Muscle layer of duodenum (tissue), 2 donors: ENCODE data around the gene JPH3.

ENCODE experiments used
- H3K27ac ChIP-seq: one replicate; pipeline ENCODE4 v1.7.0; 2013; ENCODE audit warnings: mild to moderate bottlenecking, low read length
- H3K27me3 ChIP-seq: one replicate; pipeline ENCODE4 v1.7.0; 2013; ENCODE audit warnings: low read depth, mild to moderate bottlenecking, control low read depth, low read length
- H3K36me3 ChIP-seq, 2 donors: one replicate each; pipeline ENCODE4 v1.7.0; 2013; ENCODE audit warnings: low read length in 2 of 2, control low read depth in 1 of 2, mild to moderate bottlenecking in 1 of 2; ENCODE audit not compliant: insufficient read depth in 2 of 2, control insufficient read depth in 1 of 2
- H3K4me1 ChIP-seq, 2 donors: one replicate each; pipeline ENCODE4 v1.7.0; 2013; ENCODE audit warnings: low read length in 2 of 2, mild to moderate bottlenecking in 2 of 2, control low read depth in 1 of 2, moderate library complexity in 1 of 2; ENCODE audit not compliant: insufficient read depth in 2 of 2, control insufficient read depth in 1 of 2
- H3K4me3 ChIP-seq, 2 donors: one replicate each; pipeline ENCODE4 v1.7.0; 2013; ENCODE audit warnings: low read length in 2 of 2, low read depth in 1 of 2, mild to moderate bottlenecking in 1 of 2
- H3K9me3 ChIP-seq, 2 donors: one replicate each; pipeline ENCODE4 v1.7.0; 2013; ENCODE audit warnings: low read length in 2 of 2, control low read depth in 1 of 2, mild to moderate bottlenecking in 1 of 2; ENCODE audit not compliant: control insufficient read depth in 1 of 2
- donor health status: healthy.

JPH3 gene

DNA sequence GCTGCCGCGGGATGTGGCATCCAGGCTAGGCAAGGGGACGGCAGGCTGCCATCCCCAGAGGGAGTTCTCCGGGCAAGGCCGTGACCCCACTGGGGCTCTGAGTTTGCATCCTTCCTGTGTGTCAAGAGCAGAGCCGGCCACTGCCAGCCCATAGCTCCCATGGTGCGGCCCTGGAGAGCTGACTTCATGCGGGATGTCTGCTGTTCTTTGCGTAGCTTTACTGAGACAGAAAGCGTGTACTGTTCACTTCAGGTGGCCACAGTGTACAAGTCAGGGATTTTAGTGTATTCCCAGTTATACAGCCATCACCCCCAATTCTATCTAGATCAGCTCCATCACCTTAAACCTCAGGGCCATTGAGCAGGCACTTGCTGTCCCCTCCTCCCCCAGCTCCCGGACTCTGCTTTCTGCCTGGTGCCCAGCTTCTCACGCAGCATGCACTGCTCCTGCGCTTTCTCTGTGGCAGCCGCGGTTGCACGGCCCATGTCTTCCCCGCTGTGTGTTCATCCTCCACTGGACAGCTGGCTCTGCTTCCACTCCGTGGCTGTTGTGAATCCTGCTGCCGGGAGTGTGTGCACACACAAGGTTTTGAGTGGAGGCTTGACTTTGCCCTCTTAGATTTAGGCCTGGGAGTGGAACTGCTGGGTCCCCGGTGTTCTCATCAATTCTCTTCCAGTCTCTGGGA lies 92.3 kb downstream of the JPH3 start:
- H3K9me3 ChIP-seq, result no peaks in the 10 kb centered on the region
- peaks cover 0 to 15% of the 10 kb centered on the region in 2 donors for H3K36me3 ChIP-seq
- H3K4me3 ChIP-seq, result no peak overlapping the region
- no peak overlapping the region for H3K27ac ChIP-seq
- peaks cover 0 to 9% of the 10 kb centered on the region in 2 donors for H3K4me1 ChIP-seq
- H3K27me3 ChIP-seq, result no peaks in the 10 kb centered on the region

DNA sequence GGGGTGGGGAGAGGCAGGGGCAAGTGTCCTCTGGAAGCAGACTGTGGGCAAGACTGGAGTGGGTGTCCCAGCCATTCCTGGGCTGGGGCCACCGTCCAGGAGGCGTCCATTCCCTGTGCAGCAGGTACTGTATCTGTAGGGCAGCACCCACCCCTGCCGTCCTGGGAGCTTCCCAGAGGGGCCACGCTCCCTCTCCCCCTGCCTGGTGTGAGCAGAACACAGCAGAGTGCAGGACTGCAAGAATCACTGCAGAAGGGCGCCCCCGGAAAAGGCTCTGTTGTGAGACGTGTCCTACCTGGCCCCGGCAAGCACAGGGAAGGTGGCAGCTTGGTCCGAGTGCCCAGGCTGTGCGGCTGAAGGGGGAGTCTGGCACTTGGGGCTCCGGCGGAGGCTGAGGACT lies 93.2 kb downstream of the JPH3 start:
- Histone ChIP-seq H3K9me3 (no peaks in the 10 kb centered on the region), H3K27ac (no peak overlapping the region), H3K4me3 (no peak overlapping the region), H3K36me3 (peaks cover 0 to 19% of the 10 kb centered on the region in 2 donors), H3K27me3 (no peaks in the 10 kb centered on the region), H3K4me1 (peaks cover 0 to 9% of the 10 kb centered on the region in 2 donors)

DNA sequence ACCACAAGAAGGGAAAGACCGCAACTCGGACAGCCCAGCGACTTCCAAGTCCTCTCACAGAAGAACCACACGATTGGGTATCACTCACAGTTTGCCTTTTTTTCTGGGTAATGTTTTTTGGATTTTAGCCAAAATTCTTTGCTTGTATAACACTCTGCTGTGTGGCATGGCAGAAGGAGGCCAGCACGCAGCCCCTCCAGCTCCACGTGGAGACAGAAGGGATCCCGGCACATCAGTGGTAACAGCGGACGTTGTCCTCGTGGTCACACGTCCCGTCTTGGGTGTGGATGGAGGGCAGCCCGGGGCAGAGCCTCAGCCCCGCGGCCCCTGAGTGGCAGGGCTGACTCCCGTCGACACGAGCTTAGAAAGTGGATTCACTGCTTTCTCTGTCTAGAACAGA lies 94.4 kb downstream of the JPH3 start:
- Histone ChIP-seq H3K4me1 (peaks cover 0 to 1% of the 10 kb centered on the region in 2 donors), H3K27me3 (no peaks in the 10 kb centered on the region), H3K4me3 (no peak overlapping the region), H3K27ac (no peak overlapping the region), H3K9me3 (no peaks in the 10 kb centered on the region), H3K36me3 (peaks cover 0 to 24% of the 10 kb centered on the region in 2 donors)

DNA sequence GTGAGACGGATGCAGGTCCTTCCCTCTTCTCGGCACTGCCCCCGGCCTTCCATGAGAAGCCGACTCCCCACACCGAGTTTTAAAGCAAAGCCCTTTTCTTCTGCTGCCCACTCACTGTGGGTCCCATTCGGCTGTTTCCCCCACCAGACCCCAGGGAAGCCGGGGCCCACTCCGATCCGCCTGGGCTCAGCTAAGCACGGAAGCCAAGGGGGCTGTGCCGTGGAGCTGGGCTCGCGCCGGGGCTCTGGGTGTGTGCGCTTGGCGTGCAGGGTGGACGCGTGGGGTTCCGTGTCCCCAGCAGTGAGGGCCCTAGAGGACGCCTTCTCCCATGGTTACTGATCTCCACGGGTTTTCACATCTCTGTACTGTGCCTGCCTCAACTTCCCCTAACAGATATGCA lies 94.9 kb downstream of the JPH3 start:
- Histone ChIP-seq H3K27me3 (no peaks in the 10 kb centered on the region), H3K9me3 (no peaks in the 10 kb centered on the region), H3K27ac (no peak overlapping the region), H3K4me3 (no peak overlapping the region), H3K4me1 (no peaks in the 10 kb centered on the region), H3K36me3 (peaks cover 0 to 29% of the 10 kb centered on the region in 2 donors)

DNA sequence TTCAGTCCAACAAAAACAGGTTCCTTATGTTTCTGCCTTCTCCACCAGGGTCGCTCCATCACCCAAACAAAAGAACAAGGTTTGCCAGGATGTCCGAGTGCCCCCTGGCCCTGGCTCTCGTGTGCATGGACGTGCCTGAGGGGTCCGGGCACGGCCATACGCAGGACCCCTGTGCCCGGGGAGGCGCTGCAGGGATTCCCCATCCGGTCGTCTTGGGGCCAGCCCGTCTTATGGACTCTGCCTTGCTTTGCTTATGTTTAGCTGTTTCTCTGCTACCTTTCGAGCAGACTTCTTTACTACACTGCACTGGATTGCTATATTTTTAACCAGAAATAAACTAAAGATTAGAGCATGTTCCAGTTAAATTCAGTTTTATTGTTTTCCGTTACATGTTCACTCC lies 95.5 kb downstream of the JPH3 start:
- Histone ChIP-seq H3K27me3 (no peaks in the 10 kb centered on the region), H3K27ac (no peak overlapping the region), H3K36me3 (peaks cover 2 to 35% of the 10 kb centered on the region in 2 donors), H3K4me3 (no peak overlapping the region), H3K9me3 (no peaks in the 10 kb centered on the region), H3K4me1 (no peaks in the 10 kb centered on the region)

DNA sequence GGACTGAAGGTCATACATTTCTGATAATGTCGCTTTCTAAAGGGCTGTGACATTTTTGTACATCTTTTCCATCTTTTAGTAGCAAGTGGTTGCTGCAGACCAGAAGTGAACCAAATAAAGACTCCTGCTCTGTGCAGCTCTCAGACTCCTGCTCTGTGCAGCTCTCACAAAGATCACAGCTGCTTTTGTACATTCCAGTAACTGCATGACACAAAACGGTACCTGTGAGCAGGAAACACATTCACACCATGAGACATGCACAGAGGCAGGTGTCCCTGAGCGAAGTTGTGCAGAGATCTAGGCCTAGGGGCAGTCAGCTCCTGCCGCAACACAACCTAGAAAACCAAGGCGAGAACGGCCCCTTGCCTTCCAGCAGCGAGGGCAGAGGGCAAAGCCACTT lies 95.9 kb downstream of the JPH3 start:
- Histone ChIP-seq H3K27me3 (no peaks in the 10 kb centered on the region), H3K27ac (no peak overlapping the region), H3K9me3 (no peaks in the 10 kb centered on the region), H3K4me3 (no peak overlapping the region), H3K36me3 (peaks cover 5 to 39% of the 10 kb centered on the region in 2 donors), H3K4me1 (no peaks in the 10 kb centered on the region)

DNA sequence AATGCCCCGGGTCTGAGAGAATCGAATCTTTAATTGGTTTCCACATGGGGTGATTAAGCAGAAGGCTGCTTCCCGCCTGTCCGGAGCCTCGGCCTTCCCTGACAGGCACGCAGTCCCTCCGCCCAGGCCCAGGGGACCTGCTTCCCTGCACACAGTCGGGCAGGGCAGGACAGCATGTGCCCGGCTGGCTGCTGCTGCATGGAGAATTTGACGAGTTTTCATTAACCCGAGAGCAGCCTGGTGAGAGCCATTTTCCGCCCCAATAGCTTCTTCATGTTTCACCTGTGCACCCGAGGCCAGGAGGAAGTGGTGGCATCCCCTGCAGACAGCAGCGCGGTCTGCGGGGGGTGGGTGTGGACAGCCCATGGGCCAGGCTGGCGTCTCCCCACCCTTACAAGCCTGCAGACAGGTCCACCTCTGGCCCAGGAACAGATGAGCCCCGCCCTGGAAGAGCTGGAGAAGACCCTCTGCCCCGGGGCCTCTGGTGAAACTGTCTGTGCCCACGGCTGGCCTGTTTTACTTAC lies 96.4 kb downstream of the JPH3 start:
- Histone ChIP-seq H3K36me3 (peaks cover 10 to 40% of the 10 kb centered on the region in 2 donors), H3K4me1 (no peaks in the 10 kb centered on the region)

DNA sequence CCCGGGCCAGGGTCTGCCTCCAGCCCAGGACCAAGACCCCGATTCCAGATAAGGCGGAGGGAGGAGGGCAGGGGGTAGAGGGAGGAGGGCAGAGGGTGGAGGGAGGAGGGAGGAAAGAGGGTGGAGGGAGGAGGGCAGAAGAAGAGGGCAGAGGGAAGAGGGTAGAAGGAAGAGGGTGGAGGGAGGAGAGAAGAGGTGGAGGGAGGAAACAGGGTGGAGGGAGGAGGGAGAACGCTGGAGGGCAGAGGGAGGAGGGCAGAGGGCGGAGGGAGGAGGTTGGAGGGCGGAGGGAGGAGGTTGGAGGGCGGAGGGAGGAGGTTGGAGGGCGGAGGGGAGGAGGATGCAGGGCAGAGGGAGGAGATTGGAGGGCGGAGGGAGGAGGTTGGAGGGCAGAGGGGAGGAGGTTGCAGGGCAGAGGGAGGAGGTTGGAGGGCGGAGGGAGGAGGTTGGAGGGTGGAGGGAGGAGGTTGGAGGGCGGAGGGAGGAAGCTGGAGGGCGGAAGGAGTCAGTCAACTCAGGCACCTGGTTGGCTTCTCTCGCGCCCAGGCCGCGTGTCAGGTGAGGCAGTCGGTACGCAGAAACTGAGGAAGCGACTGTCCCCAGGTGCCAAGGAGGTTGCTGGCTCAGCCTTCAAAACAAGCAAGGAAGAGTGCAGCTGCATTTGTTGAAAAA lies 98.2 kb downstream of the JPH3 start:
- Histone ChIP-seq H3K9me3 (no peaks in the 10 kb centered on the region), H3K4me1 (no peaks in the 10 kb centered on the region), H3K27ac (no peak overlapping the region), H3K36me3 (peaks cover 11 to 40% of the 10 kb centered on the region in 2 donors), H3K27me3 (no peaks in the 10 kb centered on the region), H3K4me3 (no peak overlapping the region)

More for the DNA sequence above, 96.4 kb downstream of the JPH3 start:
- Histone ChIP-seq H3K27ac (no peak overlapping the region), H3K4me3 (no peak overlapping the region), H3K27me3 (no peaks in the 10 kb centered on the region), H3K9me3 (no peaks in the 10 kb centered on the region)

DNA sequence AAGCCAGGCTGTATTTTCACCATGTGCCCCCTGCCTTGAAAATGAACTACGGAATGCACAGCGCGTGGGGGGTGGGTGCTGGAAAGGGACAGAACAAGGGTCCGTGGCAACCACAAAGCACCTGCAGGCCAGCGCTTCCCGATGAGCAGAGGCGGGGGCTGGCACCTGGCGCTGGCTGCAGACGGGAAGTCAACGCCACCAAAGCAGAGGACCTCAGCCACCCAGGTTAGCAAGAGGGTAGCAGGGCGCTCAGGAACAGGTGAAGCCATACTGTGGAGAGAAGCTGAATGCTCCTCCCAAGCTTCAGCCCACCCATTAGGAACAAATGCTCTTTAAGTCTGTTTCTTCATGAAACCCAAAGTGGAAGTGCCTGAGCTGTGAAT lies 98.8 kb downstream of the JPH3 start:
- H3K4me3 ChIP-seq, result no peak overlapping the region
- H3K36me3 ChIP-seq, result peaks cover 11 to 40% of the 10 kb centered on the region in 2 donors
- no peaks in the 10 kb centered on the region for H3K4me1 ChIP-seq
- H3K27ac ChIP-seq, result no peak overlapping the region
- no peaks in the 10 kb centered on the region for H3K27me3 ChIP-seq
- H3K9me3 ChIP-seq, result no peaks in the 10 kb centered on the region

DNA sequence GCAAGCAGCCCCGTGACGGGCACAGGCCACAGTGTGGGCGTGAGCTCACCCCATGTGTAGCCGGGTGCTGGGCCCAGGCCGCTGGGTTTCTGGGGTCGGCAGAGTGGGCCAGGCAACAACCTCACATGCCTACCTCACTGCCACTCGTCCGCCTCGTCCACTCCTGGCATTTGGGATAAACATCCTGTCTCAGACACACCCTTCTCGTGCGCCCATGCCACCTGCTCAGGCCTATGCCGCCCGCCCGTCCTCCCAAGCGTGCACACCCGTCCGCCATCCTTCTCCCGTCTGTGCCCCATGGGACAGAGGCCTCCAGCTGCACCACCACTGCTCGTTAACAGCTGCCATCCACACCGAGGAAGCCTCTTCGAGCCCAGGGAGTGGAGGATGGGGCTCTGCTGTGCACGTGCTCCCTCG lies 99.2 kb downstream of the JPH3 start:
- H3K4me1 ChIP-seq, result no peaks in the 10 kb centered on the region
- H3K36me3 ChIP-seq, result peaks cover 11 to 40% of the 10 kb centered on the region in 2 donors
- no peak overlapping the region for H3K27ac ChIP-seq
- H3K4me3 ChIP-seq, result no peak overlapping the region
- H3K9me3 ChIP-seq, result no peaks in the 10 kb centered on the region
- no peaks in the 10 kb centered on the region for H3K27me3 ChIP-seq

DNA sequence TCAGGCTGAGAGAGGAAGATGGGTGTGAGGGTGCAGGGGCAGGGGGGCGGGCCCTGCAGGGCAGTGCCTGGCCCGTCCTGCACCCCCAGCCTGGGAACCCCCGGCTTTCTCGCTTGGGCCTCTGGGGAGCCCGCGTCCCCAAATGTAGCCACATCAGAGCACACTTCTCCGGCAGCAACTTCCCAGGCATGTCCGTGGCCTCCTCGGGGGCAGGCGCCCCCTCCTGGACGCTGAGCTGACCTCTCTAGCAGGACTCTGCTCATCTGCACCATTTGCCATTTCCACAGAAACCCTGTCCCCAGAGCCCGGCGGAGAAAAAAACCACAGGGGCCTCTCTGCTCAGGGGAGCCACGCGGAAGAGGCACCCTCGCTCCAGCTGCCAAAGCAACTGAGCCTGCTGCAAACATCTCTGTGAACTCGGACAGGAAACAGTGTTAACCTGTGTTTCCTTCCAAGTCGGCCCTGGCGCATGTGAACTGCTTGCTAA lies 100.1 kb downstream of the JPH3 start:
- Histone ChIP-seq H3K27ac (no peak overlapping the region), H3K36me3 (peaks cover 14 to 36% of the 10 kb centered on the region in 2 donors), H3K4me3 (no peak overlapping the region), H3K27me3 (no peaks in the 10 kb centered on the region), H3K9me3 (no peaks in the 10 kb centered on the region), H3K4me1 (no peaks in the 10 kb centered on the region)
